GM18505 (cell line): ENCODE data around the gene RNF152.

Experiments
- ATAC-seq: cut with Tn5 transposase; IDR thresholded peaks from one replicate; pipeline ENCODE4 v1.9.1; 2021; ENCODE audit not compliant: unreplicated experiment
- POLR2A ChIP-seq: IDR thresholded peaks from 4 replicates; pipeline ENCODE4 v1.6.1; 2011; ENCODE audit warnings: borderline replicate concordance; ENCODE audit not compliant: insufficient read depth, insufficient read length; ENCODE audit errors: extremely low read depth

RNF152 gene

GRCh38 chr18:61766266-61766884 lies 126.4 kb downstream of the RNF152 start:
- ATAC-seq = no peak
- TF ChIP-seq POLR2A = no peak

- ATAC-seq = no peak
- no peak for TF ChIP-seq POLR2A
Measured at GRCh38 chr18:61765097-61765496, 127.7 kb downstream of the RNF152 start.

DNA sequence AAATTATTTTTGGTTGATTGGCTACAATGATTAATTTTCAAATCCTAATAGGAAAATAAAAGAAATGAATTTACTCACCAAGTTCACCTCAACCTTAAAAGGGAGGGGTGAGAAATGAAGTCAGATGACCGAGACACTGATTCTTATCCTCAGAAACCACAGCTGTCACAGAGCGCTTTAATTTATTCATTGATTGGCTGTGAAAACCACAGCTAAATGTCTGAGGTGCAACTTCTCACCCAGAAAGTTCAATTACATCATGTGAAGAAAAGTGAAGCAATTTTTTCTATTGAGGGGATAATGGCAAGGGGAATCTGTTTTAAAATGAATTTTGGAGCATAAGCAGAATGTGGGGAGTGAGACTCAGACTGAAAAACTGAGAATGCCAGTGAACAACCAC lies 128.4 kb downstream of the RNF152 start:
- ATAC-seq = no peak
- no peak for TF ChIP-seq POLR2A

DNA sequence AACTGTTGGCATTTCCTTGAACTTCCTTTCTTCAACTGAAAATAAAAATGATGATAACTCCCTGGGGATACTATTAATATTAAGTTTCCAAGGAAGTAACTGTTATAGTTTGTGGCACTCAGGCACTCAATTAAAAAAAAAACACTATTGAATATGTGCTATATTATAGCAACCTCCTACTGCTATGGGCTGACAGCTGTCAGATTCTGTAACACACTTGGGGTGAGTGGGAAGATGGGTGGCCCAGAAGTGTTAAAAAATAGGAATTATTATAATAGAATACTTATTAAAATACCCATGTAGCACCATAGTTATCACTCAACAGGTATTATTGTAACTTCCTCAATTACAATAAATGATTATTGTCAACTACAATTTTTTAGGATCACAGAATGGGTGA lies 130.9 kb downstream of the RNF152 start:
- no peak for TF ChIP-seq POLR2A
- ATAC-seq = no peak
